HG03097 (cell line): Measurements from ENCODE around the gene MPV17.
"Not testable (repeated sequence)": the region's sequence is repeated elsewhere in the genome, so short reads cannot be mapped to it uniquely, and the experiment has no call there.

Experiments used
- ATAC-seq: cut with Tn5 transposase; IDR thresholded peaks from one replicate; pipeline ENCODE4 v1.9.1; 2021; ENCODE audit not compliant: unreplicated experiment, low FRiP score

The MPV17 gene

GRCh38 chr2:27270131-27270530 lies 52.8 kb downstream of the MPV17 start:
- ATAC-seq, result no peak

- not testable (repeated sequence) for ATAC-seq
These were observed 54.6 kb downstream of the MPV17 start for GRCh38 chr2:27268296-27268695.

- no peak for ATAC-seq
These were observed 57.4 kb downstream of the MPV17 start for GRCh38 chr2:27265536-27265870.

- ATAC-seq, result no peak
These were observed 58.0 kb downstream of the MPV17 start for GRCh38 chr2:27264753-27265535.

- no peak for ATAC-seq
These were observed 58.6 kb downstream of the MPV17 start for GRCh38 chr2:27264253-27264752.

GRCh38 chr2:27263287-27264252 lies 59.3 kb downstream of the MPV17 start:
- no peak for ATAC-seq

- no peak for ATAC-seq
These were observed 60.3 kb downstream of the MPV17 start, which contains the start of gene SLC30A3 for GRCh38 chr2:27262379-27263286. Gene SLC30A3, minus strand, starts transcription at chr2:27263047. Its CDS starts 141 bp downstream, at chr2:27262906.

GRCh38 chr2:27261926-27262298 lies 61.0 kb downstream of the MPV17 start:
- ATAC-seq, result no peak

- ATAC-seq, result no peak
These were observed 61.5 kb downstream of the MPV17 start for GRCh38 chr2:27261241-27261925.
